ENCODE results near the gene ANO2.

Gene ANO2

GRCh38 chr12:5578775-5579174 is 366.3 kb downstream of the ANO2 start:
- no peak for DNase-seq (ENCODE audit: low read depth)

GRCh38 chr12:5577741-5578140 is 367.3 kb downstream of the ANO2 start:
- DNase-seq (ENCODE audit: low read depth): no peak

- DNase-seq (ENCODE audit: low read depth): no peak
Observed at GRCh38 chr12:5577211-5577612, 367.8 kb downstream of the ANO2 start.

GRCh38 chr12:5575987-5576386 is 369.1 kb downstream of the ANO2 start:
- no peak for DNase-seq (ENCODE audit: low read depth)

GRCh38 chr12:5575232-5575631 is 369.8 kb downstream of the ANO2 start:
- DNase-seq (ENCODE audit: low read depth): no peak

- DNase-seq (ENCODE audit: low read depth): no peak
Observed at GRCh38 chr12:5573390-5573789, 371.7 kb downstream of the ANO2 start.

- DNase-seq (ENCODE audit: low read depth): no peak
Observed at GRCh38 chr12:5571115-5571514, 373.9 kb downstream of the ANO2 start.

GRCh38 chr12:5570416-5570815 is 374.6 kb downstream of the ANO2 start:
- DNase-seq (ENCODE audit: low read depth): no peak

GRCh38 chr12:5568325-5568981 is 376.6 kb downstream of the ANO2 start:
- no peak for DNase-seq (ENCODE audit: low read depth)

- DNase-seq (ENCODE audit: low read depth): no peak
Observed at GRCh38 chr12:5567016-5567725, 377.9 kb downstream of the ANO2 start.

- DNase-seq (ENCODE audit: low read depth): no peak
Observed at GRCh38 chr12:5565933-5566599, 379.0 kb downstream of the ANO2 start.

GRCh38 chr12:5562581-5562980 is 382.5 kb downstream of the ANO2 start:
- DNase-seq (ENCODE audit: low read depth): no peak

- DNase-seq (ENCODE audit: low read depth): no peak
Observed at GRCh38 chr12:5561846-5562245, 383.2 kb downstream of the ANO2 start.

- DNase-seq (ENCODE audit: low read depth): no peak
Observed at GRCh38 chr12:5561057-5561456, 384.0 kb downstream of the ANO2 start.

- no peak for DNase-seq (ENCODE audit: low read depth)
Observed at GRCh38 chr12:5560265-5560664, 384.8 kb downstream of the ANO2 start.

GRCh38 chr12:5557906-5558305 is 387.2 kb downstream of the ANO2 start:
- no peak for DNase-seq (ENCODE audit: low read depth)

GRCh38 chr12:5556946-5557673 is 387.9 kb downstream of the ANO2 start:
- no peak for DNase-seq (ENCODE audit: low read depth)

GRCh38 chr12:5556033-5556614 is 388.9 kb downstream of the ANO2 start:
- DNase-seq (ENCODE audit: low read depth): no peak

GRCh38 chr12:5554711-5555110 is 390.3 kb downstream of the ANO2 start:
- no peak for DNase-seq (ENCODE audit: low read depth)

GRCh38 chr12:5549011-5549410 is 396.0 kb downstream of the ANO2 start:
- no peak for DNase-seq (ENCODE audit: low read depth)

GRCh38 chr12:5548152-5548943 is 396.7 kb downstream of the ANO2 start:
- DNase-seq (ENCODE audit: low read depth): no peak
